Hepatocyte (in vitro differentiated cells): ENCODE measurements around the gene ATP2A2.

Experiments used
- CTCF ChIP-seq: fragments of 200-600 bp; sonication (generic); IDR thresholded peaks from 2 replicates; pipeline ENCODE4 v1.5.1; 2016; ENCODE audit warnings: antibody characterized with exemption, mild to moderate bottlenecking; ENCODE audit not compliant: poor library complexity
- EZH2 ChIP-seq: fragments of 200-600 bp; sonication (generic); IDR thresholded peaks from 2 replicates; pipeline ENCODE4 v1.6.1; 2016; ENCODE audit warnings: antibody characterized with exemption, mild to moderate bottlenecking, borderline replicate concordance

GRCh38 chr12:110248096-110248447 is 33.0 kb upstream of the ATP2A2 start:
- no peak for TF ChIP-seq CTCF
- no peak for TF ChIP-seq EZH2
